Suprapubic skin (tissue), 2 donors: ENCODE measurements around the gene YIF1A.

ENCODE experiments used
- EP300 ChIP-seq: sonication (generic); formaldehyde crosslinking; IDR thresholded peaks from one replicate; pipeline ENCODE4 v1.6.1; 2017; ENCODE audit warnings: antibody characterized with exemption
- POLR2A ChIP-seq, 2 donors: fragments of 450-650 bp; IDR thresholded peaks; one replicate each; pipeline ENCODE4 v1.6.1; 2017; ENCODE audit warnings: antibody characterized with exemption in 2 of 2, mild to moderate bottlenecking in 2 of 2, moderate library complexity in 2 of 2

DNA sequence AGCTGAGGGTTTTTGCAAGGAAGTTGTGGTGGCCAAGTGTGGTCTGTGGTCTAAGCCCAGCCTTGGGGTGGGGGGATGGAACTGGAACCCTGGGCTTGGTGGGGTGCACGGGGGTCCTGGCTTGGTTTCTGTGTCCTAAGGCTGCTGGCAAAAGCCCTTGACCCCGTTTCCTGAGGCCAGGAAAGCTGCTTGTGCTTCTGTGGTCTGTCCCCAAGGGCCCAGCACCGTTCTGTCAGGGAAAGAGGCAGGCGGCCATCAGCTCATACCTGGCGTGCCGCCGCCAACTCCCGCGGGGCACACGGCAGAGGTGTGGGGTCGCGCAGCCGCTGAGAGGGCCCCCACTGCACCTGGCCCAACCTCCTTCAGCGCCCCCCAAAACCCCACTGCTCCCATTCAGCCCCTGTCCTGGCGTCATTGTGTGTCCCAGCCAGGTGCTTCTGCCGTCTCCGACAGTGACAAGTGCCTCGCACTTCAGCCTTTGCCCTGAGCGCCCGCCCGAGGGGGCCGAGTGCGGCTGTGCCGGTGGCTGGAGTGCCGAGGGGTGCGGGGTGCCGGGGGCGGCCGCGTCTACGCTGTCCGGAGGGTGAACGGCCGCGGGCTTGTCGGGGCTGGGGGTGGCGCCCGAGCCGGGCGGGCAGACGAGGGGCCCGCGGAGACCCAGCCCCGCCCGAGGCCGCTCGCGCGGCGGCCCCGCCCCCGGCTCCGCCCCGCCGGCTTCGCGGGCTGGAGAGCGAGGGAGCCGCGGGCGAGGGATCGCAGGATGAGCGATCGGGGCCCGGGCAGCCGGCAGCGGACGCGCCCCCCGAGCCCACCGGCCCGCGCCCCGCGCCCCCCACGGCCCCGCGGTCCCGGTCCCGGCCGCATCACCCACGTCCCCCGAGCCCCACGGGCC lies 11.2 kb downstream of the YIF1A start, which contains the start of gene CNIH2:
- TF ChIP-seq POLR2A (IDR thresholded peaks at IDR 0.05), result no peak
- no peak for TF ChIP-seq EP300
